Ecto neural progenitor cell (in vitro differentiated cells): Measurements from ENCODE around the gene WDR6.

Experiments used
- DNase-seq: peaks from one replicate; pipeline ENCODE4 v3.0.0-alpha.2; 2018; ENCODE audit warnings: low spot score

WDR6 gene, protein sequence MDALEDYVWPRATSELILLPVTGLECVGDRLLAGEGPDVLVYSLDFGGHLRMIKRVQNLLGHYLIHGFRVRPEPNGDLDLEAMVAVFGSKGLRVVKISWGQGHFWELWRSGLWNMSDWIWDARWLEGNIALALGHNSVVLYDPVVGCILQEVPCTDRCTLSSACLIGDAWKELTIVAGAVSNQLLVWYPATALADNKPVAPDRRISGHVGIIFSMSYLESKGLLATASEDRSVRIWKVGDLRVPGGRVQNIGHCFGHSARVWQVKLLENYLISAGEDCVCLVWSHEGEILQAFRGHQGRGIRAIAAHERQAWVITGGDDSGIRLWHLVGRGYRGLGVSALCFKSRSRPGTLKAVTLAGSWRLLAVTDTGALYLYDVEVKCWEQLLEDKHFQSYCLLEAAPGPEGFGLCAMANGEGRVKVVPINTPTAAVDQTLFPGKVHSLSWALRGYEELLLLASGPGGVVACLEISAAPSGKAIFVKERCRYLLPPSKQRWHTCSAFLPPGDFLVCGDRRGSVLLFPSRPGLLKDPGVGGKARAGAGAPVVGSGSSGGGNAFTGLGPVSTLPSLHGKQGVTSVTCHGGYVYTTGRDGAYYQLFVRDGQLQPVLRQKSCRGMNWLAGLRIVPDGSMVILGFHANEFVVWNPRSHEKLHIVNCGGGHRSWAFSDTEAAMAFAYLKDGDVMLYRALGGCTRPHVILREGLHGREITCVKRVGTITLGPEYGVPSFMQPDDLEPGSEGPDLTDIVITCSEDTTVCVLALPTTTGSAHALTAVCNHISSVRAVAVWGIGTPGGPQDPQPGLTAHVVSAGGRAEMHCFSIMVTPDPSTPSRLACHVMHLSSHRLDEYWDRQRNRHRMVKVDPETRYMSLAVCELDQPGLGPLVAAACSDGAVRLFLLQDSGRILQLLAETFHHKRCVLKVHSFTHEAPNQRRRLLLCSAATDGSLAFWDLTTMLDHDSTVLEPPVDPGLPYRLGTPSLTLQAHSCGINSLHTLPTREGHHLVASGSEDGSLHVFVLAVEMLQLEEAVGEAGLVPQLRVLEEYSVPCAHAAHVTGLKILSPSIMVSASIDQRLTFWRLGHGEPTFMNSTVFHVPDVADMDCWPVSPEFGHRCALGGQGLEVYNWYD

DNA sequence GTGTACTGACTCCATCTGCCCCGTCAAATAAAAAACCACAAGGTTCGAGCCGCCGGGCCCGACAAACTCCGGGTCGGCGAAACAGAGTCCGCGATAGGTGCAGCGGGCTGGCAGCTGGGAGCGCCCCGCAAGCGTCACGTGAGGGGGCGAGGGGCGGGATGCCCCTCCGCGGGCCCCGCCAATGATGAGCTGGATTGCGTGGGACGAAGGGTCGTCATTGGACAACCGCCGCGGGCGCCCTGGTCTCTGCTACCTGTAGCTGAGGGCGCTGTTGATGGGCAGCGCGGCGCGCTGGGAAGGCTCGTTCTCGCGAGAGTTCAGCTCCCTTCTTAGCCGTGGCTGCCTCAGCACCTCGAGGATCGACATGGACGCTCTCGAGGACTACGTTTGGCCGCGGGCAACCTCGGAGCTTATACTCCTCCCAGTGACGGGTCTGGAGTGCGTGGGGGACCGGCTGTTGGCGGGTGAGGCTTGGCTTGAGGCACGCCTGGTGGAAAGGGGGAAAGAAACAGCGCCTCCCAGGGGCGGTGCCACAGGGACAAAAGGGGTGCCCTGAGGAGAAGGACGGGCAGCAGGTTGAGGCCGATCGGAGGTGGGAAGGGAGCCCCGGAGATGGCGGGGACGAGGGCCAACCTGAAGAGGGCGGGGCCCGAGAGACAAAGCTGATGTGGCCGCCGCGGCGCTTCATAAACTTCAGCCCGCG, at the start of gene WDR6:
Gene WDR6, plus strand, starts transcription at position 324 of the 703 bp plus-strand sequence. Its CDS starts 41 bp downstream, at position 365.
- DNase-seq = peak; percentile 97

DNA sequence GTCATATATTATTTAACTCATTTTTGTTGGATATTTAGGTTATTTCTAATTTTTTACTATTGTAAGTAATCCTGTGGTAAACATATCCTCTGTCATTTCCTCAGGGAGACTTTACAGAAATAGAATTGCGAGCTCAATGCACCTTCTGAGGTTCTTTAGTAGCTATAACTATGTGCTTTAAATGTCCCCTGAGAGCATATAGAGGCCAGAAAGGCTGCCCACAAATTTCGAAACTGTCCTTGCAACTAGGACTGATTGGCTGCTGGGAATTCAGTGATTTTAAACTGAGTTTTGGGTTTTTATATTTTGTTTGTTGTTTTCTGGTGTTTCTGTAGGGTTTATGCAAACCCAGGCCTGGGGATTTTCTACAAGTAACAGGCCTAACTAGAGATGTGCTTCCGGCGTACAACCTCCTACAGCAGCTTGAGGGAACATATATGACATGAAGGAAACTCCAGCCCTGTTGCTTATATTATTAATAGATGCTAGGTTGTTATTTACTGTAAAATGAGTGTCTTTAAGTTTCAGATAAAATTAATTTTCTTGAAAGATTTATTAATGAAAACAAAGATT, 46.3 kb upstream of the WDR6 start:
- DNase-seq = no peak

DNA sequence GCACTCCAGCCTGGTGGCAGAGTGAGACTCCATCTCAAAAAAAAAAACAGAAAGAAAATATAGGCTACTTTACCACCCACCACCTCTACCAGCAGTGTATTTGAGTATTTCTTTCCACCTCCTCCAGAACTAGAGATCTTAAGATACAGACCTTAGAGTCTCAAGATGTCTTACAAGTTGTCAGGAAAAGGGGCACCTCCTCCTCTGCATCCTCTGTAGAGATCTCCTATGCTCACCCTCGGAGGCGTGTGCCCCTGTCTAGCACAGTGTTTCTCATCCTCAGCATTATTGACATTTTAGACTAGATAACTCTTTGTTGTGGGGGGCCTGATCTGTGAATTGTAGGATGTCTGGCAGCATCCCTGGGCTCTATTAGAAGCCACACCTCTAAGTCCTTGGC, 44.9 kb upstream of the WDR6 start:
- no peak for DNase-seq

DNA sequence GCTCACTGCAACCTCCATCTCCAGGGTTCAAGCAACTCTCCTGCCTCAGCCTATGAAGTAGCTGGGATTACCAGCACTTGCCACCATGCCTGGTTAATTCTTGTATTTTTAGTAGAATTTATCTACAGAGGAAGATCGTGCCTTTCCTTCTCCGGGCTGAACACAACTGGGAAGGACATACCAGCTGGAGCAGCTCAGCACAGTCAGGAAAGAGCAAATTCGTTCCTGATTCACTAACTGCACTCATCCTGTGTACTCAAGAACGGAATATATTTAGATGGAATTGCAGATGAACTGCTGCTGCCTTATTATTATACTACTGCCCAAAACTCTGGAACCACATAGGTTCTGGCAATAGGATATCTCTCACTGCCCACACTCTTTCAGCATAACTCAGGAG, 44.3 kb upstream of the WDR6 start:
- no peak for DNase-seq

DNA sequence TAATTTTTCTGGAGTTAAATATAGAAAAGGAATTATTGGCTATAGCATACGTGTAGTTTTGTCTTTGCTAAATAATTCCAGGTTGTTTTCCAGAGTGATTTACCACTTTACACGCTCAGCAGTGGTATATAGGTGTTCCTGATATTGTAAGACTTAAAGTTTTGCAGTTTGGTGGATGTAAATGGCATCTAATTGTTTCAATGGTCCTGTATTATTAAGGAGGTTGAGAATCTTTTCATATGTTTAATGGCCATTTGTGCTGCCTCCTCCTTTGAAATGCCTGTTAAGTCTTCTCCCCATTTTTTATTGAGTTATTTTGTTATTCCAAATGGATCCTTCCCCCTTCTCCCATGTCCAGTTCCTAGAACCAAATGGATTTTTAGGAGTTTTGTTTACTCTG, 43.6 kb upstream of the WDR6 start:
- no peak for DNase-seq

DNA sequence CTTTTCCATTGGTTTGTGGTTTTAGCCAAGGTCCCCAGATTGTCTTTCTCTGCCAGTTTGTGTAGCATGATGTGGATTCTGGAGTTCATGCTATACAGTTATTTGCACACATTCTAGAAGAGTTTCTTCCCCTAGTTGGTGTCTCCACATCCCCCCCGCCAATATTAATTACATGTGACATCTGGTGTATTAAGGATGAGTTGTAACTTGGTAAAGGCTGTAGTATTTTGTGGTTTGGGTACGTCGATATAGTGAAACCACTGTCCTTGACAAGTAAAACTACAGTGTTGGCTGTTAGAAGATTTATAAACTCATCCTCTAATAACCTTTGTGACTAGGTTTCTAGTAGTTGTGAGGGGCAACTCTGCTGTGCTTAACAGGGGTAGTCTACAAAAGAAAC, 40.8 kb upstream of the WDR6 start:
- DNase-seq = no peak

DNA sequence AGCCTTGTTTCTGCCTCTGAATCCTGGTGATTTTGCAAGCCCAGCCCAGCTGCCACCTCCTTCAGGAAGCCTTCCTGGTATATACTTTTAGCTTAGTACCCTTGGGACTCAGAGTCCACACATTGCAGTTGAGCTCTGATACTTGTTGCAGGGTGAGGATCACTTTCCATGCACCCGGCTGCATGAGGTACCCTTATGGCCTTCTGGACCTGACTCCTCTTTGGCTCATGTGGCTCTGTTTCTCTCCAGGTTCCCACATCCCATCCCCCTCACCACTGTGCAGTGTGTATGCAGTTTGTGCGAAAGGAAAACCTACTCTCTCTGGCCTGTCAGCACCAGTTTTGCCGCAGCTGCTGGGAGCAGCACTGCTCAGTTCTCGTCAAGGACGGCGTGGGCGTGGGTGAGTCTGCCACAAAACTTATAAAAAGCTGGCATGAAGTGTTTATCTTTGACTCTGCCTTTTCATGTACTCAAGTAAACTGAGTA, 40.3 kb upstream of the WDR6 start:
- no peak for DNase-seq

DNA sequence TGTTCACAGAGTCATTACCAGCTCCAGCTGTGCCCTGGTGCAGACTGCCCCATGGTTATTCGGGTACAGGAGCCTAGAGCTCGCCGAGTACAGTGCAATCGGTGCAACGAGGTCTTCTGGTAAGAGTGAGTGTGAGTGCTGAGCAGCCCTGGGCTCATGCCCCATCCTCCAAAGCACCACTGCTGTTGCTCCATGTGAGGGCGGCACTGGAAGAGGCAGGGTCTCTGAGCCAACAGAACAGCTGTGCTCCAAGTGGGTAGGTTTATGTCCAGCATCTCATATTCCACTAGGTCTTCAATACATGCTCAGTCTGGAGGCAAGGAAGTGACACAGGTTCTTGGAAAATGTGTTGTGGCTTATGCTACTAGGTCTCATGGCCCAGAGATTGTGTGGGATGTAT, 36.6 kb upstream of the WDR6 start:
- no peak for DNase-seq

DNA sequence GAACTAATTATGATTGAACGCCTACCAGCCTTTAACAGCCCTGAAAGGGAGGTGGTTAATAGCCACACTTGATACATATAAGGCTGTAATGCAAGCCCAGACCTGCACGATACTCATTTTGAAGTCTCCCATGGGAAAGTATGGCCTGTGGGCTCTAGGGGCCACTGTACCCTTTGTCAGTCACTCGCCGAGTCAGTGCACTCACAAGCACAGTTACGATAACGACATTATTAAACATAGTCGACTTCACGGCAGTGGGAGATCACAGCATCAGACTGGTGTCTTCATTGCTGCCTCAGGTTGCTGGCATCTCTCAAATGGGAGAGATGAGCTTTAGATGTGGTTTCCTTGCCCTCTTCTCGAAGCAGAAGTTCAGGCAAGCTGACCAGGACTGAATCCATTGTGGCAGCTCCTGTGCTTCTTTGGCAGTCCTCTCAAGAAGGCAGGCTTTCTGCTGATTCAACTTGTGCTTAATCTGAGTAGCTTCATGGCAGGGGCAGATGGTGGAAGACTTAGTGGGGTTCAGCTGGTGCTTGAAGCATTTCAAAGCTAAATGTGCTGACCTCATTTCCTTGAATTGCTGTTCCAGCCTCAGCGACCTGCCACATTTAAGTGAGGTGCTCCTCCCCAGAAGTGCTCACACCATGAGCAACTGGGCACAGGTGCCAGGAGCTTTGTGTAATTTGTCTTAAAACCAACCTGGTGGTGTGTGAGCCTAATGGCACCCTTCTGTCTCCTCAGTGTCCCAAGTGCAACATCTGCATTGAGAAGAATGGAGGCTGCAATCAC, 32.9 kb upstream of the WDR6 start:
- DNase-seq = no peak

DNA sequence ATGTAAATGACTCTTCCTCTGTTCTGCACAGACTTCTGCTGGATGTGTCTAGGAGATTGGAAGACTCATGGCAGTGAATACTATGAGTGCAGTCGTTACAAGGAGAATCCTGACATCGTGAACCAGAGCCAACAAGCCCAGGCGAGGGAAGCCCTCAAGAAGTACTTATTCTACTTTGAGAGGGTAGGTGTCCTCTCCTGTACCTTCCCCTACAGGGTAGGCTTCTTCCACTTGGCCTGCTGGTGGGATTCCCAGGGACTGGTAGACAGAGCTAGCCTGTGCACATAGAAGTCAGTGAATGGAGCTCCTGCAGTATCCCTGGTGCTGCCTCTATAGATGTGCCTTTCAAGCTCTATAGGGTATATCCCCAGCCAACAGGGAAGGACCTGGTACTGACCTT, 27.7 kb upstream of the WDR6 start:
- no peak for DNase-seq

DNA sequence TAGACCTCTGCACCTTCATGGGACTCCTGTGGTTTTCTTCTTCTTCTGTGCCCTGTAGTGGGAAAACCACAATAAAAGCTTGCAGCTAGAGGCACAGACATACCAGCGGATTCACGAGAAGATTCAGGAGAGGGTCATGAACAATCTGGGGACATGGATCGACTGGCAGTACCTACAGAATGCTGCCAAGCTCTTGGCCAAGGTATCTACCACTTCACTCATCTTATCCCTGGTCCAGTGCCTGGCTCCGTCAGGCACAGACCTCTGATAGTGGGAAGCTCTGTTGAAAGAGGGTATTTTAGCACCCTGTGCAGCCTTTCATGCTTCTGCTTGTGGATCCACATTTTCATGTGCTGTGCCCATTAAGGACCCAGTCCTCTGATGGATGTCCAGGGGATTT, 26.9 kb upstream of the WDR6 start:
- DNase-seq = no peak

DNA sequence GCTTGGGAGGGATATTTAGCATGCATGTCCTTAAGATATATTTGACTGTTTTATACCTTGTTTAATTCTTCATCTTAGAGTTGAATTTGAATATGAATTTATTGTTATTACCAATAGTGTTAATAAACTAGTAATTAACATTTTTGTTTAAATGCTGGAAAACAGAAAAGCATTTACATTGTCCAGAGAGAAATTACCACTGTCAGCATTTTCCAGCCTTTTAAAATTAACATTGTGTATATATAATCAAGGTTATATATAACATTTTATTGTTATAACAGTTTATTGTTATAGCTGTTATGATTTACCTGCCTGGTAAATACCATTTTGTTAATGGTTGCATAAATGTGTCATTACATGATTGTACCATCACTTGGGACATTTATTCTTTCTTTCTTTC, 25.2 kb upstream of the WDR6 start:
- DNase-seq = no peak

DNA sequence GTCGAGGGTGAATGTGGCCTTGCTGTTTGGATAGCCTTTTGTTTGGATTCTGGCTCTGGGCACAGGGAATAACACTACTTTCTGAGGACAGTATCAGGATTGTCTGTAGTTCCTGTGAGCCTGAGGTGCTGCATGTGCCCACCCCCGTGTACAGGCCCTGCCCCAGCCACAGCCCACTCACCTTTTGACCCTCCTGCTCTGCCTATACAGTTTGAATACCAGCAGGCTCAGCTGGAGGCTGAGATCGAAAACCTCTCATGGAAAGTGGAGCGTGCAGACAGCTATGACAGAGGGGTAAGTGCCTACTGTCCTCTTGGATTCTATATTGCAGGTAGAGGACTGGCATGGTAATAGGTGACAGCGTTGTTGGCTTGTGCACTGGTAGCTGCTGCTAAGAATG, 24.5 kb upstream of the WDR6 start:
- DNase-seq = no peak

DNA sequence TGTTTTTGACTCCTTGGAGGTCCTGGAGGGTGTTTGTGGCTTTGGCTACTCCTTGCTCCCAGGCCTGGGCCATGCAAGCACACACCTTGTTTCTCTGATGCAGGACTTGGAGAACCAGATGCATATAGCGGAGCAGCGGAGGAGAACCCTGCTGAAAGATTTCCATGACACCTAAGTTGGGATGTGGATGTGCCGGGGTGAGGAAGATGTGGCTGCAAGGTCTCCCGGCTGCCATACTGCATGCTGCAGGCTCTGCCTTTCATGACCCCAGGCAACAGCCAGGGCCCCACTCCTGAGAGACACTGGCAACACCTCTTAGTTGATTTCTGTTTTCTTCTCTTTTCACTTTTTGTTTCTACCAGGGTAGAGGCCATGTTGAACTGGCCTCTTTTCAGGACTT, 24.1 kb upstream of the WDR6 start:
- no peak for DNase-seq

DNA sequence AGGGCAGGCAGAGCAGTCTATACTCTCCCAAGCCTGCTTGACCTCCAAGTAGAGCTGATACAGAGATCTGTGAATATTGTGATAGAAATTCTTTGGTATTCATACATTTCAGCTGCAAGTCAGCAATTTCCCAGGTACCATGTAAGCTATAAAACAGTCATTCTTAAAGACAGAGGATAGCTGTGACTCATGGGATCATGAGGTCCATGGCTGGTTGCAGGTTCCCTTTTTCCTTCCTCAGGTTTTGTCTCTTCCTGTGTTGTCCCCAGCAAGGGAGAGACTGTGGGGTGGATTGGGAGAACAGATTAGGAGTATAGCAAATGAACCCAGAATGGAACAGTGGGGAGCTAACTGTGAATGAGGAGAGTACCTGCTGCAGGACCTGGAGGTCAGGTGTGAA, 22.5 kb upstream of the WDR6 start:
- DNase-seq = no peak

DNA sequence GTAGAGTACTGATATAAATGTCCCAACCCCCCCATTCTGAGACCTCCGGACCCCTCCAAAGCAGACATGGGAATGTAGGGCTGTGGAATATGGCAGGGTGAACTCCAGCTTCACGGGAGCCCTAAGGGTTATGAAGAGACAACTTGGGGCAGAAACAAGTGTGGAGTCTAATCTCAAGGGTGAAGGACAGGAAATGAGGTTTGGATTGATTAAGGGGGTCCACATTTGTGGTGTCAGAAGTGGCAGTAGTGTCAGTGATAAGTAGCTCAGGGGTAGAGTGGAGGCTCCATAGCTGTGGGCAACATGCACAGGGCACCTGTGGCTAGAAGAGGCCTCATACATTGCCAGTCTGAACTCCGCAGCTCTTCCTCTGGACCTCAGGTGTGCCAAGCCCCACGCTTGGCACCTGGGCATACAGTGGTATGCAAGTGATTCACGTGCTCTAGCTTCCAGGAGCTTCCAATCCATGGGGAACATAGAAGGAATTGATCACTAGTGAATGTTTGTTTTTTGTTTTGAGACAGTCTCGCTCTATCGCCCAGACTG, 21.3 kb upstream of the WDR6 start:
- DNase-seq = no peak

DNA sequence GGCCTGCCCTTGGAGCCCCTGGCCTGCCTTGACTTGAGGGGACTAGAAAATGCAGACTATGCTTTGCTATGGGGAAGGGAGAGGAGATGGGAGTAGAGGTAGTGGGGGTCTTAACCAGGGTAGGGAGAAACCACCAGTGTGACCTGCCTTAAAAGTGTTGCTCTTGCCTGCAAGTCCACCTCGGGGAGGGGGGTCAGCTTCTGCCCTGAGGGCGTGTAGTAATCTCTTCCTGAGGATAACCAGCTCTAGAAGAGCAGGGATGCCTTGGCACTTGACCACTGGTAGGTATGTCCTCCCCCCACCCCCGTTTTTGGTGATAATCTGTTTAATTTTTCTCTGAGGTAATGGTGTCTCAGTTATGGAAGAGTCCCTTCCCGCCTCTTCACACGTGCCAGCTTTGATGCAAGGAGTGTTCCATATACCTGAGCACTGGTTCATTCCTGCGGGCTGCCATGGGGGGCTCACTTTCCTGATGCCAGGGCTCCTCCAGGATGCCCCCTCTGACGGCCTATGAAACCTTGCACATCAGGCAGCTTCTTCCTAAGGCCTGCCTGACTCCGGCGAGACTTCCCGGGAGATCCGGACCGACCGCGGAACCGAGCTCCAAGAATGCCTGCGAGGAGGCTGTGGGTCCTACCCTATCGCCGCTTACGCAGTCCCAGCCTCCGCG, 17.9 kb upstream of the WDR6 start:
- DNase-seq = no peak

DNA sequence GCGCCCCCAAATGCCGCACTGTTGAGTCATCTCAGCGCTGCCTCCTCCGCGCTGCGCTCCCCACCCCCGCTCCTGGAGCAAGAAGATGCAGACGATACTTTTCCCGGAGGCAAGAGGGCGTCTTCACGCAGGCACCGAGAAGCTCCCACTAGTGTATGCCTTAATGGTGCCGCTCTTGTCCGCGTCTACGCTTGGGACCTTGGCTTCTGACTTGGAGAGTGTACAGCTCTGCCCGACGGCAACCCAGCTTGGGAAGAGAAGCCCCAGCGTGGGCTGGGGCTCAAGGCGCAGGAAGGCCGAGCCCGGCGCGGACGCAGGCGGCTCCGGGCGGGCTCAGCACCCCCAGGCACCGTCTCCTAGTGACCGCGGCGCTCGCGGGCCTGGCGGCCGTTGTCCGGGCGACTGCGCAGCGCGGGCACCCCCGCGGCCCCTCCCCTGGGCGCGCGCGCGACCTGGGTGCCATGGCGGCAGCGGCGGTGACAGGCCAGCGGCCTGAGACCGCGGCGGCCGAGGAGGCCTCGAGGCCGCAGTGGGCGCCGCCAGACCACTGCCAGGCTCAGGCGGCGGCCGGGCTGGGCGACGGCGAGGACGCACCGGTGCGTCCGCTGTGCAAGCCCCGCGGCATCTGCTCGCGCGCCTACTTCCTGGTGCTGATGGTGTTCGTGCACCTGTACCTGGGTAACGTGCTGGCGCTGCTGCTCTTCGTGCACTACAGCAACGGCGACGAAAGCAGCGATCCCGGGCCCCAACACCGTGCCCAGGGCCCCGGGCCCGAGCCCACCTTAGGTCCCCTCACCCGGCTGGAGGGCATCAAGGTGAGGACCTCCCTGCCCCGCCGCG, 17.2 kb upstream of the WDR6 start, which contains the start of gene P4HTM:
Gene P4HTM, plus strand, starts transcription at position 446 of the 840 bp plus-strand sequence. Its CDS starts 16 bp downstream, at position 462.
- peak; percentile 83 for DNase-seq
